B cell (primary cell): ENCODE data around the gene SPATA20.

Experiments
- EZH2 ChIP-seq: IDR thresholded peaks from 2 replicates; pipeline ENCODE4 v1.6.1; 2012; ENCODE audit warnings: borderline replicate concordance, low read depth, mild to moderate bottlenecking, moderate library complexity, low read length; ENCODE audit not compliant: insufficient read depth, poor library complexity, severe bottlenecking
- TF ChIP-seq, protein P1 (sequence below): fragments of 200-600 bp; IDR thresholded peaks from one replicate; pipeline ENCODE4 v1.8.0; 2022; ENCODE audit warnings: antibody characterized with exemption, mild to moderate bottlenecking

- TF ChIP-seq, protein P1, sequence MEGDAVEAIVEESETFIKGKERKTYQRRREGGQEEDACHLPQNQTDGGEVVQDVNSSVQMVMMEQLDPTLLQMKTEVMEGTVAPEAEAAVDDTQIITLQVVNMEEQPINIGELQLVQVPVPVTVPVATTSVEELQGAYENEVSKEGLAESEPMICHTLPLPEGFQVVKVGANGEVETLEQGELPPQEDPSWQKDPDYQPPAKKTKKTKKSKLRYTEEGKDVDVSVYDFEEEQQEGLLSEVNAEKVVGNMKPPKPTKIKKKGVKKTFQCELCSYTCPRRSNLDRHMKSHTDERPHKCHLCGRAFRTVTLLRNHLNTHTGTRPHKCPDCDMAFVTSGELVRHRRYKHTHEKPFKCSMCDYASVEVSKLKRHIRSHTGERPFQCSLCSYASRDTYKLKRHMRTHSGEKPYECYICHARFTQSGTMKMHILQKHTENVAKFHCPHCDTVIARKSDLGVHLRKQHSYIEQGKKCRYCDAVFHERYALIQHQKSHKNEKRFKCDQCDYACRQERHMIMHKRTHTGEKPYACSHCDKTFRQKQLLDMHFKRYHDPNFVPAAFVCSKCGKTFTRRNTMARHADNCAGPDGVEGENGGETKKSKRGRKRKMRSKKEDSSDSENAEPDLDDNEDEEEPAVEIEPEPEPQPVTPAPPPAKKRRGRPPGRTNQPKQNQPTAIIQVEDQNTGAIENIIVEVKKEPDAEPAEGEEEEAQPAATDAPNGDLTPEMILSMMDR, result no peak
- TF ChIP-seq EZH2, result no peak
Measured at GRCh38 chr17:50582741-50583140, 35.8 kb downstream of the SPATA20 start.
